ENCODE results near the gene EEIG1.

GRCh38 chr9:128024761-128025308 is 44.0 kb upstream of the EEIG1 start:
- no peak for TF ChIP-seq CTCF (IDR thresholded peaks at IDR 0.05)
- TF ChIP-seq POLR2A (IDR thresholded peaks at IDR 0.05): no peak

Measured in body of pancreas (tissue), 4 donors.